ENCODE results near the gene PEPD.

Gene PEPD

DNA sequence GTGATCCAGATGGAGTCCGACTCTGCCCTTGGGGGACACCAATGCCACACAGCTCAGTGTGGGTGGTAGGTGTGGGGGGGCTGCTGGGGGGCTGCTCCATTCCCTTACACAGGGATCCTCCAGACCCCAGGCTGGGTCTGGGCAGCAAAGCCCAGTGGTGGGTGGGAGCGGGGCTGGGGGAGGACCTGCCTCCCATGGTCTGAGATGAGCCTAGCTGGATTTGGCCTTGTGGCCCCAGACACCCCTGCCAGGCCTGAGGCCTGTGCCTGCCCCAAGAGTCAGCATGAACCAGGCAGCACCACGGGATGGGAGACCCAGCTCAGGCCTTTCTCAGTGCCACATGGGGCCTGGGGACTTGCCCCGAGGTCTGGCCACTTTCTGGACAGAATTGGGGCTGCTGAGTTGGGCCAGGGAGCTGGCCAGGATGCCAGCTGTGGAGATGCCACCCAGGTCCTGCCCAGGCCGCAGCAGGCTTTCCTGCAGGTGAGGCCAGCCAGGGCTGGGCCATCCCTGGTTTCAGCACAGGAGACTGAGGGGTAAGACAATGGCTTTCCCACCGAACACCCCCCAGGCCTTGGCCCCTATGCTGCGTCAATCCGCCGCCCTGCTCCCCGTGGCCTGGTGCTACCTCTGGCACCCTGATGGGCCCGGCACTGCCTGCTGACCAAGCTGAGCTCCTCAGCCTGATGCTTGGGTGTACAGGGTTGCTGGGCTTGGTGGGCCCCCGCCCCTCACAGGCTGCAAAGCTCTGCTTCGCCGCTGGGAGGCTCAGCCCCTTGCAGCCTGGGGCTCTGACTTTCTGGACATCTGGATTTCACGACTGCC, 123.8 kb downstream of the PEPD start:
- DNase-seq (no peak), ATAC-seq (peak; percentile 7)
- Mint-ChIP-seq H3K9me3 (no peaks in the 10 kb centered on the region), H3K4me1 (no peaks in the 10 kb centered on the region), H3K4me3 (no peak overlapping the region), H3K27me3 (no peaks in the 10 kb centered on the region), H3K27ac (no peak overlapping the region)

DNA sequence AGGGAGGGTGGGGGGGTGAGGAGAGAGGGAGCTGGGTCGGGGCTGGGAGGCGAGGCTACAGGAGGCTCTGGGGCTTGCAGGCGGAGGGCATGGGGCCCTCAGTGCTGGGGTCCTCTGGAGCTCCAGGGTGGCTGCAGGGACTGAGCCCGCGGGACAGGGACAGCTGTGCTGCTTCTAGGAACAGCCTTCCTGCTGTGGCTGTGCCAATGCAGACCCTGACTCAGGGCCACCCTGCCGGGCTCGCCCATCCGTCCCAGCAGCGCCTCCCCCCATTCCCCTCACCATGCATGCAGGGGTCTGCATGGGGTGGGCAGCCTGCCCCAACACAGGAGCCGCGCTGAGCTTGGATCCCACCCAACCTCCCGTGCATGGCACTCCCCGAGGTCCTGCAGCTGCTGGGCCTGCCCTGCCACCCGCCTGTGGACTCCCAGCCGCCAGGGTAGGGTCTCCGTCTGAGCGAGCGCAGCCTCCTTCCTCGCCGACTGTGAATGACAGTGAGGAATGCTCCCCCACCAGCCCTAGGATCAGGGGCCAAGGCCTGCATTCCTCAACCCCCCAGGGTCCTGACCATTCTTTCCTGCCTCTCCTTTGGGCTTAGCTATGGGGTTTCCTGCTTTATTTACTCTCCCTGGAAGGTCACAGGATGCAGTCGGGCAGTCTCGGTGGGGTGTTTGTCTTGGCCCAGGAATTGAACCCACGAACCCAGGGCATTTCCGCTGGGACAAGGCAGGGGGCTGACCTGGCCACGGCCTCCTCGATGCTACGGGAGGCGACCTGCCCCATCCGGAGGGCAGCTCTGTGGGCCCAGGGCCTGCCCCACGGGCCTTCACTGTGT, 124.7 kb downstream of the PEPD start:
- no peak overlapping the region for H3K4me3 Mint-ChIP-seq
- ATAC-seq, result no peak
- no peak for DNase-seq

GRCh38 chr19:33395561-33396550, 125.7 kb downstream of the PEPD start:
- Mint-ChIP-seq H3K9me3 (no peaks in the 10 kb centered on the region), H3K27me3 (no peaks in the 10 kb centered on the region), H3K4me1 (no peaks in the 10 kb centered on the region), H3K27ac (peak overlapping the region in 1 of 2 donors; percentile 35), H3K4me3 (no peak overlapping the region)
- ATAC-seq (no peak), DNase-seq (no peak)

More for the DNA sequence above, 124.7 kb downstream of the PEPD start:
- Mint-ChIP-seq H3K9me3 (no peaks in the 10 kb centered on the region), H3K27me3 (no peaks in the 10 kb centered on the region), H3K4me1 (no peaks in the 10 kb centered on the region), H3K27ac (peak overlapping the region in 1 of 2 donors; percentile 80)

GRCh38 chr19:33394723-33395560, 126.6 kb downstream of the PEPD start:
- Mint-ChIP-seq H3K4me1 (no peaks in the 10 kb centered on the region), H3K9me3 (no peaks in the 10 kb centered on the region), H3K27ac (peak overlapping the region in 1 of 2 donors; percentile 89), H3K27me3 (no peaks in the 10 kb centered on the region), H3K4me3 (no peak overlapping the region)
- DNase-seq (no peak), ATAC-seq (no peak)

GRCh38 chr19:33394006-33394722, 127.4 kb downstream of the PEPD start:
- Mint-ChIP-seq H3K4me3 (no peak overlapping the region), H3K9me3 (no peaks in the 10 kb centered on the region), H3K4me1 (no peaks in the 10 kb centered on the region), H3K27ac (peak overlapping the region in 1 of 2 donors; percentile 12), H3K27me3 (no peaks in the 10 kb centered on the region)
- DNase-seq, result no peak
- no peak for ATAC-seq

- no peak overlapping the region for H3K4me3 Mint-ChIP-seq
- H3K27ac Mint-ChIP-seq, result no peak overlapping the region
- no peak for DNase-seq
- ATAC-seq, result peak; percentile 17
- H3K27me3 Mint-ChIP-seq, result no peaks in the 10 kb centered on the region
- H3K4me1 Mint-ChIP-seq, result no peaks in the 10 kb centered on the region
- H3K9me3 Mint-ChIP-seq, result no peaks in the 10 kb centered on the region
These were observed 128.1 kb downstream of the PEPD start for GRCh38 chr19:33393286-33394005.

DNA sequence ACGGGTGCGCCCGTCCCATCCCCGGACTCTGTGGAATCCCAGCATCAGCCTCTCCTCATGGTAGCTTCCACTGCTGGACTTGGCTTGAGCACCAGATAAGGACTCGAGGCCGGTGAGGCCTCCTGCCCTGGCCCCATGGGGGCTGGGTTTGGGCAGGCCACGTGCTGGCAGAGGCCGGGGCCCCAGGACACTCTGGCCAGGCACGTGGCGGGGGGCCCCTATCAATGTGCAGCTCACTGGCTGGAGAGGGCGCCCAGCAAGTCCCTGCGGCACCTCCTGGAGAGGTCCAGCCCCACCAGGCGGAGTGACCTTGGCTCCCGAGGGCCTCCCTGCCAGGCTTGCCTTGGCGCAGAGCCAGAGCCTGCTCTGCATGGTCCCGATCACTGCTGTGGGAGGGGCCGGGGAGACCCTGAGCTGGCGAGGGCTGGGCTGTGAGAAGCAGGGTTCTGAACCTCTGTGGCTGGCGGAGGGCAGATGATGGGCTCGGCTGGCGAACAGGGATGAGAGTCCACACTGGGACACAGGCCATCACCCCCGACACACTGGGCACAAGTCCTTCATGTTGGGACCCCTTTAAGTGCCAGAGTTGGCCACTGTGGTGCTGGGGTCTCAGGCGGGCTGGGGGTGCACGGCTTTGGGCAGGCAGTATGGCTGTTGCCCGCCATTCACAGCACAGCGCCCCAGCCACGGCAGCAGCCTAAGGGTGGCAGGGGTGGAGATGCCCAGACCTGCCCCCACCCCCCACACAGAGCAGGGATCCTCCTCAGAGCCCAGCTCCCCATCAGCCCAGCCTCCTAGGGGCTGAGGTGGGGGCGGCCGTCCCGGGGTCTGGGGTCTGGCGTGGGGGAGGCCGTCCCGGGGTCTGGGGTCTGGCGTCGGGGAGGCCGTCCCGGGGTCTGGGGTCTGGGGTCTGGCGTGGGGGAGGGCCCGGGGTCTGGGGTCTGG, 129.0 kb downstream of the PEPD start:
- H3K4me3 Mint-ChIP-seq, result no peak overlapping the region
- no peaks in the 10 kb centered on the region for H3K4me1 Mint-ChIP-seq
- no peak overlapping the region for H3K27ac Mint-ChIP-seq
- ATAC-seq (peak; percentile 26), DNase-seq (no peak)
- no peaks in the 10 kb centered on the region for H3K27me3 Mint-ChIP-seq
- no peaks in the 10 kb centered on the region for H3K9me3 Mint-ChIP-seq

- Mint-ChIP-seq H3K4me3 (no peak overlapping the region), H3K4me1 (no peaks in the 10 kb centered on the region), H3K9me3 (no peaks in the 10 kb centered on the region), H3K27ac (no peak overlapping the region), H3K27me3 (no peaks in the 10 kb centered on the region)
- DNase-seq (no peak), ATAC-seq (no peak)
These were observed 129.9 kb downstream of the PEPD start for GRCh38 chr19:33391631-33392249.

DNA sequence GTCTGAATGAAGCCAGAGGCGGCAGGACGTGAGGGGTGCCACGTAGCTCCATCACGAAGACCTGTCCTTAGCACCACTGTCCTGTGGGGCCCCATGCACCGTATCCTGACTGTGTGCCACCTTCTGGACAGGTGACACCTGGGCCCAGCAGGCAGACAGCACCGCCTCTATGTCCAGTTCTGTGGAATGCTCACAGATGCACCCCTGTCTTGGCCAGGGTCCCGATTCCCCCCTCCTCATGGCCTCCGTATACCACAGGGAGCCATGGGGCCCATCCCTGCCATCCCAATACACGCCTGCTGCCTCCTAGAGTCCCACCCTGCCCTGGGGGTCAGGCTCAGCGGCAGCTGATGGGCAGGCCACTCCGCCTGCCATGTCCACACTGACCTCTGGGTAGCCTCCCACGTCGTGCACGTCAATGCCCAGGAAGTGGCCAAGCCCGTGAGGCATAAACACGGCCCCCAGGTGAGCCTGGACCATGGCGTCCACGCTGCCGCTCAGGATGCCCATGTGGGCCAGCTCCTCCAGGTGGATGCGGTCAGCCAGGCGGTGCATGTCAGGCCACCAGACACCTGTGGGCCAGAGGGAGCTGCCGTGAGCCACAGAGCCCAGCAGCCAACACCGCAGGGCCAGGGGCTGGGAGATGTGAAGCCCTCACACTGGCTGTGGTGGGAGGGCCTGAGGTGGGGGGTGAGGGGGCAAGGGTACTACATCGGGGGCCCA, 130.5 kb downstream of the PEPD start:
- no peak for DNase-seq
- Mint-ChIP-seq H3K4me3 (no peak overlapping the region), H3K27ac (peak overlapping the region in 1 of 2 donors; percentile 54), H3K9me3 (no peaks in the 10 kb centered on the region), H3K4me1 (no peaks in the 10 kb centered on the region), H3K27me3 (no peaks in the 10 kb centered on the region)
- ATAC-seq, result no peak

- Mint-ChIP-seq H3K27me3 (no peaks in the 10 kb centered on the region), H3K4me3 (no peak overlapping the region), H3K27ac (no peak overlapping the region), H3K4me1 (no peaks in the 10 kb centered on the region), H3K9me3 (no peaks in the 10 kb centered on the region)
- DNase-seq (no peak), ATAC-seq (no peak)
These were observed 131.3 kb downstream of the PEPD start for GRCh38 chr19:33390101-33390907.

DNA sequence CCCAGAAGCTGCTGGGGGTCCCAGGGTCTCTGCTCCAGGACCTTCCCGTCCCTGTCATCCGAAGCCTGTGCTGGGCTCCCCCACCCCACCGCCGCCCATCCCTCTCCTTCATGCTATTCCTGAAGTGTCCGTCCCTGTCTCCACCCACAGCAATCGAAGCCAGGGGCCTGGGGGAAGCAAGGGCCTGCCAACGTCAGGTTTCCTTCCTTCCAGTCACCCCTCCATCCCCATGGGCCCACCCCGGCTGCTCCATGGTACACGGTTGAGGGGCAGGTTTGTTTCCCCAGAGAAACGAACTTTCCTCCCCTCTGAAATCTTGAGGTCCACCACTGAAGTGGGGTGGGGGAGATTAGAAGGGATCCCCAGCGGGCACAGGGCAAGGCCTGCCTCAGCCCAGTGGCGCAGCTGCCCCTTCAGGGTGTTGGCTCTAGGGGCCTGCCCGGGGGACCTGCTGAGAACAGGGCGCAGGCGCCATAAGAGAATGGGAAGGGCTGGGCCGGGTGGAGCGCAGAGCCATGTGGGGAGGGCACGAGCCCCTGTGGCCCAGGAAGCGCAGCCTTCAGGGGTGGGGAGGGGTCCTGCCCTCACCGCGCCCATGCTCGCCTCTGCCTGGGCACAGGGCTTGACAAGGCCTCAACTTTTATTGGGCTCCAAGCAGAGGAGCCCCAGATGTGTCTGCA, 132.0 kb downstream of the PEPD start:
- no peaks in the 10 kb centered on the region for H3K9me3 Mint-ChIP-seq
- DNase-seq (no peak), ATAC-seq (peak; percentile 19)
- no peak overlapping the region for H3K27ac Mint-ChIP-seq
- H3K4me3 Mint-ChIP-seq, result no peak overlapping the region
- no peaks in the 10 kb centered on the region for H3K27me3 Mint-ChIP-seq
- no peaks in the 10 kb centered on the region for H3K4me1 Mint-ChIP-seq

All from stimulated activated naive CD8-positive, alpha-beta T cell treated with anti-CD3 and anti-CD28 coated beads, Interleukin-15, amount 100 ng/mL, for 72 hours (primary cell).